Keratinocyte (primary cell): ENCODE measurements around the gene APPL2.

Source experiments
- CTCF ChIP-seq, 3 experiments: IDR thresholded peaks in 1 of 3; conservative IDR thresholded peaks in 1 of 3; optimal IDR thresholded peaks in 1 of 3; 2 replicates in 2 of 3; 3 replicates in 1 of 3; pipeline versions ENCODE3 to v1.5.1; 2011; ENCODE audit warnings: low read length in 3 of 3, mild to moderate bottlenecking in 3 of 3, moderate library complexity in 2 of 3, control low read depth in 1 of 3, inconsistent platforms in 1 of 3; ENCODE audit not compliant: insufficient read depth in 2 of 3; ENCODE audit errors: extremely low read depth in 1 of 3
- EZH2 ChIP-seq: IDR thresholded peaks from one replicate; pipeline ENCODE4 v1.6.1; 2012; ENCODE audit warnings: inconsistent platforms, mild to moderate bottlenecking, low read length, moderate library complexity

- no peak for TF ChIP-seq CTCF (optimal IDR thresholded peaks at IDR 0.05 in 1 of 3, IDR thresholded peaks at IDR 0.05 in 1 of 3, conservative IDR thresholded peaks at IDR 0.05 in 1 of 3; ENCODE audit: extremely low read depth in 1 of 3, insufficient read depth in 2 of 3, low read length in 3 of 3)
- no peak for TF ChIP-seq EZH2
Observed at GRCh38 chr12:105201299-105201698, 34.7 kb downstream of the APPL2 start.
